A549 (cell line): ENCODE results near the gene DNM3. TPM values are rescaled to one million over a fixed set of nuclear protein-coding genes. Genes with fewer than 3 reads are reported as not detected.

Source experiments
- ATAC-seq, 2 experiments: fragments of 200-7000 bp in 1 of 2; fragments of >200 bp in 1 of 2; cut with Nextera tagmentation in 1 of 2; cut with Tn5 transposase in 1 of 2; 3 replicates each; pipeline versions ENCODE4 v1.8.0 to v1.9.1; 2018 to 2020; ENCODE audit warnings: mild to moderate bottlenecking in 1 of 2, moderate library complexity in 1 of 2
- CTCF ChIA-PET: fragments of 300-600 bp; sonication (Branson Sonifier 250); formaldehyde crosslinking; extraction: SDS; loops from one replicate; lab custom pipeline; 2021; ENCODE audit warnings: antibody characterized with exemption, inconsistent platforms; lab: Yijun Ruan, JAX
- POLR2A ChIA-PET: fragments of 350-600 bp; formaldehyde crosslinking; extraction: SDS; loops from one replicate; lab custom pipeline; 2021; ENCODE audit warnings: antibody characterized with exemption, inconsistent platforms; lab: Yijun Ruan, JAX
- DNase-seq, 2 experiments: peaks; one replicate each; pipeline versions ENCODE4 v3.0.0 to v3.0.0-alpha.2; 2011 to 2016; ENCODE audit warnings: low read depth in 1 of 2, low spot score in 1 of 2
- FAIRE-seq: peaks from 2 replicates; lab custom pipeline; 2011; peaks lifted over from hg19 to GRCh38; lab: Jason Lieb, UNC
- H3K27ac ChIP-seq, 2 experiments: fragments of >200 bp; sonication (Bioruptor Twin); formaldehyde crosslinking; 3 replicates each; pipeline ENCODE4 v1.5.1; 2016 to 2017
- H3K4me1 ChIP-seq: fragments of >200 bp; sonication (Bioruptor Twin); formaldehyde crosslinking; 3 replicates; pipeline ENCODE4 v1.6.1; 2016
- H3K4me2 ChIP-seq: fragments of >200 bp; sonication (Bioruptor Twin); formaldehyde crosslinking; 3 replicates; pipeline ENCODE4 v1.6.1; 2016
- H3K4me3 ChIP-seq: fragments of >200 bp; sonication (Bioruptor Twin); formaldehyde crosslinking; 3 replicates; pipeline ENCODE4 v1.5.1; 2016
- H3K9me3 ChIP-seq: fragments of >200 bp; sonication (Bioruptor Twin); formaldehyde crosslinking; 3 replicates; pipeline ENCODE4 v1.6.1; 2016
- CHD2 ChIP-seq: fragments of 150-350 bp; IDR thresholded peaks from 2 replicates; pipeline ENCODE4 v1.6.1; 2014; ENCODE audit warnings: low read length; ENCODE audit not compliant: partially characterized antibody
- EHF ChIP-seq: fragments of 250-450 bp; sonication (Bioruptor Pico); IDR thresholded peaks from 2 replicates; pipeline ENCODE4 v1.5.0; 2020; ENCODE audit warnings: mild to moderate bottlenecking
- EHMT2 ChIP-seq: fragments of 200-600 bp; sonication (generic); IDR thresholded peaks from 2 replicates; pipeline ENCODE4 v1.6.1; 2016; ENCODE audit warnings: antibody characterized with exemption, low read depth, mild to moderate bottlenecking, moderate library complexity
- ESRRA ChIP-seq: fragments of 150-350 bp; IDR thresholded peaks from 2 replicates; pipeline ENCODE4 v1.6.1; 2014; ENCODE audit warnings: mild to moderate bottlenecking, low read length, borderline replicate concordance
- FOSB ChIP-seq: fragments of 250-450 bp; sonication (Bioruptor Pico); IDR thresholded peaks from 2 replicates; pipeline ENCODE4 v1.5.0; 2020; ENCODE audit warnings: mild to moderate bottlenecking, moderate library complexity
- FOSL2 ChIP-seq, 2 experiments: fragments of 450-650 bp in 1 of 2; fragments of >200 bp in 1 of 2; sonication (Bioruptor Twin) in 1 of 2; formaldehyde crosslinking; IDR thresholded peaks; 2 replicates each; pipeline versions ENCODE4 v1.5.0 to v1.6.1; 2016 to 2020; ENCODE audit warnings: mild to moderate bottlenecking in 1 of 2, moderate library complexity in 1 of 2
- HES2 ChIP-seq: fragments of >200 bp; sonication (Bioruptor Twin); formaldehyde crosslinking; IDR thresholded peaks from 2 replicates; pipeline ENCODE4 v1.6.1; 2016
- HEYL ChIP-seq: fragments of 250-450 bp; sonication (Bioruptor Pico); IDR thresholded peaks from 2 replicates; pipeline ENCODE4 v1.8.0; 2021; ENCODE audit warnings: mild to moderate bottlenecking, moderate library complexity
- HOXA7 ChIP-seq: fragments of 250-450 bp; sonication (Bioruptor Pico); IDR thresholded peaks from 2 replicates; pipeline ENCODE4 v1.5.0; 2020; ENCODE audit warnings: mild to moderate bottlenecking, moderate library complexity
- KDM1A ChIP-seq: fragments of 200-600 bp; sonication (generic); IDR thresholded peaks from 2 replicates; pipeline ENCODE4 v1.6.1; 2016; ENCODE audit warnings: low read depth, mild to moderate bottlenecking
- NPAS2 ChIP-seq: fragments of 250-450 bp; sonication (Bioruptor Pico); IDR thresholded peaks from 2 replicates; pipeline ENCODE4 v1.8.0; 2022; ENCODE audit warnings: mild to moderate bottlenecking, moderate library complexity, borderline replicate concordance
- POLR2A ChIP-seq: IDR thresholded peaks from 2 replicates; pipeline ENCODE4 v1.6.1; 2012; ENCODE audit warnings: mild to moderate bottlenecking, low read length
- POLR2AphosphoS2 ChIP-seq: conservative IDR thresholded peaks from 2 replicates; pipeline ENCODE4 v1.6.1; 2012; ENCODE audit warnings: low read length, improper control_type of control experiment, inconsistent platforms
- RAD21 ChIP-seq, 2 experiments: fragments of >200 bp in 1 of 2; sonication (Bioruptor Twin) in 1 of 2; formaldehyde crosslinking in 1 of 2; IDR thresholded peaks in 1 of 2; conservative IDR thresholded peaks in 1 of 2; 2 replicates in 1 of 2; 3 replicates in 1 of 2; pipeline ENCODE4 v1.6.1; 2012 to 2018; ENCODE audit warnings: inconsistent platforms in 1 of 2
- RARB ChIP-seq: fragments of 250-450 bp; sonication (Bioruptor Pico); IDR thresholded peaks from 2 replicates; pipeline ENCODE4 v1.8.0; 2021; ENCODE audit warnings: mild to moderate bottlenecking, moderate library complexity
- SMC3 ChIP-seq: fragments of >200 bp; sonication (Bioruptor Twin); formaldehyde crosslinking; IDR thresholded peaks from 3 replicates; pipeline ENCODE4 v1.6.1; 2018; ENCODE audit warnings: inconsistent platforms
- WGBS: methylation state at CpG from one replicate; pipeline ENCODE4 v1.1.6; 2017; ENCODE audit errors: missing lambda C conversion rate; 5-methylcytosine and 5-hydroxymethylcytosine counted together
- polyA plus RNA-seq, 4 experiments: library from polyadenylated mRNA; depleted of rRNA in 3 of 4; stranded (reverse); fragments of >200 nt; fragmentation: RNase III in 1 of 4; extraction: RNeasy Plus Mini Kit Qiagen cat#74134 plus additional on column Dnase treatment in 1 of 4; gene quantifications; 2 replicates in 3 of 4; 3 replicates in 1 of 4; pipeline ENCODE4 v1.2.3, GENCODE V29; 2011 to 2017
- TF ChIP-seq, protein P1 (sequence below): fragments of 450-650 bp; IDR thresholded peaks from 2 replicates; pipeline ENCODE4 v1.6.1; 2014; ENCODE audit warnings: antibody characterized with exemption
- TF ChIP-seq, protein P2 (sequence below): fragments of 250-450 bp; sonication (Bioruptor Pico); IDR thresholded peaks from 2 replicates; pipeline ENCODE4 v1.5.0; 2020; ENCODE audit warnings: low read depth, mild to moderate bottlenecking, moderate library complexity
- TF ChIP-seq, protein P3 (sequence below): fragments of 200-600 bp; sonication (generic); IDR thresholded peaks from 2 replicates; pipeline ENCODE4 v1.6.1; 2016; ENCODE audit warnings: antibody characterized with exemption, mild to moderate bottlenecking, moderate library complexity
- TF ChIP-seq, protein P4 (sequence below): fragments of >200 bp; sonication (Bioruptor Twin); formaldehyde crosslinking; IDR thresholded peaks from 3 replicates; pipeline ENCODE4 v1.5.1; 2016

Gene DNM3
- polyA plus RNA-seq, 2 of the 4 experiments (the other 2 are of a cell fraction): 0.57 to 1.5 TPM

DNA sequence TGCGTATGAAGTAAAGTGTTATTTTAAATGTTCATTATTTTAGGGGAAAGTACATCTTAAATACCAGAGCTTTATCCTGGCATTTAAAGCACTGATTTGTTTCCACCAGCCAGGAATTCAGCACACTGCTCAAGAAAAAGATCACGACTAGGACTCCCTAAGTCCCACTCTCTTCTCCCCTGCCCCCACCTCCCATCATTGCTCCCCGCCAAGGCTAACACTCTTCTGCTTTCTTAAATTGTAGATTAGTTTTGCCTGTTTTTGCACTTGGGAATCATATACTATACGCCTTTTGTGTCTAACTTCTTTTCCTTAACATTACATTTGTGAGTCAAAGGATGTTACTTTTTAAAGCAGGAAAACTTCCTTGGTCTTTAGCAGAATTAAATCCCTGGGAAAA is 541.7 kb downstream of the DNM3 start:
- no peak for FAIRE-seq
- WGBS: 88% methylated on average over 4 of the region's 4 CpGs
- no peak overlapping the region for H3K4me2 ChIP-seq
- no peak overlapping the region for H3K4me3 ChIP-seq
- H3K9me3 ChIP-seq: no peaks in the 10 kb centered on the region
- no peak overlapping the region for H3K27ac ChIP-seq
- ATAC-seq: no peak
- DNase-seq: no peak
- TF ChIP-seq SMC3: no peak
- TF ChIP-seq, protein P1, sequence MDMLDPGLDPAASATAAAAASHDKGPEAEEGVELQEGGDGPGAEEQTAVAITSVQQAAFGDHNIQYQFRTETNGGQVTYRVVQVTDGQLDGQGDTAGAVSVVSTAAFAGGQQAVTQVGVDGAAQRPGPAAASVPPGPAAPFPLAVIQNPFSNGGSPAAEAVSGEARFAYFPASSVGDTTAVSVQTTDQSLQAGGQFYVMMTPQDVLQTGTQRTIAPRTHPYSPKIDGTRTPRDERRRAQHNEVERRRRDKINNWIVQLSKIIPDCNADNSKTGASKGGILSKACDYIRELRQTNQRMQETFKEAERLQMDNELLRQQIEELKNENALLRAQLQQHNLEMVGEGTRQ: no peak
- no peak for TF ChIP-seq RARB (CRISPR knock-in tag)
- TF ChIP-seq FOSB (CRISPR knock-in tag): no peak
- TF ChIP-seq HEYL (CRISPR knock-in tag): no peak
- no peak for TF ChIP-seq CHD2
- no peak for TF ChIP-seq EHF
- TF ChIP-seq HOXA7 (CRISPR knock-in tag): no peak
- TF ChIP-seq, protein P2, sequence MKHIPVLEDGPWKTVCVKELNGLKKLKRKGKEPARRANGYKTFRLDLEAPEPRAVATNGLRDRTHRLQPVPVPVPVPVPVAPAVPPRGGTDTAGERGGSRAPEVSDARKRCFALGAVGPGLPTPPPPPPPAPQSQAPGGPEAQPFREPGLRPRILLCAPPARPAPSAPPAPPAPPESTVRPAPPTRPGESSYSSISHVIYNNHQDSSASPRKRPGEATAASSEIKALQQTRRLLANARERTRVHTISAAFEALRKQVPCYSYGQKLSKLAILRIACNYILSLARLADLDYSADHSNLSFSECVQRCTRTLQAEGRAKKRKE (CRISPR knock-in tag): no peak
- TF ChIP-seq POLR2A: no peak
- TF ChIP-seq, protein P3, sequence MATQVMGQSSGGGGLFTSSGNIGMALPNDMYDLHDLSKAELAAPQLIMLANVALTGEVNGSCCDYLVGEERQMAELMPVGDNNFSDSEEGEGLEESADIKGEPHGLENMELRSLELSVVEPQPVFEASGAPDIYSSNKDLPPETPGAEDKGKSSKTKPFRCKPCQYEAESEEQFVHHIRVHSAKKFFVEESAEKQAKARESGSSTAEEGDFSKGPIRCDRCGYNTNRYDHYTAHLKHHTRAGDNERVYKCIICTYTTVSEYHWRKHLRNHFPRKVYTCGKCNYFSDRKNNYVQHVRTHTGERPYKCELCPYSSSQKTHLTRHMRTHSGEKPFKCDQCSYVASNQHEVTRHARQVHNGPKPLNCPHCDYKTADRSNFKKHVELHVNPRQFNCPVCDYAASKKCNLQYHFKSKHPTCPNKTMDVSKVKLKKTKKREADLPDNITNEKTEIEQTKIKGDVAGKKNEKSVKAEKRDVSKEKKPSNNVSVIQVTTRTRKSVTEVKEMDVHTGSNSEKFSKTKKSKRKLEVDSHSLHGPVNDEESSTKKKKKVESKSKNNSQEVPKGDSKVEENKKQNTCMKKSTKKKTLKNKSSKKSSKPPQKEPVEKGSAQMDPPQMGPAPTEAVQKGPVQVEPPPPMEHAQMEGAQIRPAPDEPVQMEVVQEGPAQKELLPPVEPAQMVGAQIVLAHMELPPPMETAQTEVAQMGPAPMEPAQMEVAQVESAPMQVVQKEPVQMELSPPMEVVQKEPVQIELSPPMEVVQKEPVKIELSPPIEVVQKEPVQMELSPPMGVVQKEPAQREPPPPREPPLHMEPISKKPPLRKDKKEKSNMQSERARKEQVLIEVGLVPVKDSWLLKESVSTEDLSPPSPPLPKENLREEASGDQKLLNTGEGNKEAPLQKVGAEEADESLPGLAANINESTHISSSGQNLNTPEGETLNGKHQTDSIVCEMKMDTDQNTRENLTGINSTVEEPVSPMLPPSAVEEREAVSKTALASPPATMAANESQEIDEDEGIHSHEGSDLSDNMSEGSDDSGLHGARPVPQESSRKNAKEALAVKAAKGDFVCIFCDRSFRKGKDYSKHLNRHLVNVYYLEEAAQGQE: no peak
- no peak for TF ChIP-seq RAD21 (conservative IDR thresholded peaks at IDR 0.05 in 1 of 2, IDR thresholded peaks at IDR 0.05 in 1 of 2)
- TF ChIP-seq, protein P4, sequence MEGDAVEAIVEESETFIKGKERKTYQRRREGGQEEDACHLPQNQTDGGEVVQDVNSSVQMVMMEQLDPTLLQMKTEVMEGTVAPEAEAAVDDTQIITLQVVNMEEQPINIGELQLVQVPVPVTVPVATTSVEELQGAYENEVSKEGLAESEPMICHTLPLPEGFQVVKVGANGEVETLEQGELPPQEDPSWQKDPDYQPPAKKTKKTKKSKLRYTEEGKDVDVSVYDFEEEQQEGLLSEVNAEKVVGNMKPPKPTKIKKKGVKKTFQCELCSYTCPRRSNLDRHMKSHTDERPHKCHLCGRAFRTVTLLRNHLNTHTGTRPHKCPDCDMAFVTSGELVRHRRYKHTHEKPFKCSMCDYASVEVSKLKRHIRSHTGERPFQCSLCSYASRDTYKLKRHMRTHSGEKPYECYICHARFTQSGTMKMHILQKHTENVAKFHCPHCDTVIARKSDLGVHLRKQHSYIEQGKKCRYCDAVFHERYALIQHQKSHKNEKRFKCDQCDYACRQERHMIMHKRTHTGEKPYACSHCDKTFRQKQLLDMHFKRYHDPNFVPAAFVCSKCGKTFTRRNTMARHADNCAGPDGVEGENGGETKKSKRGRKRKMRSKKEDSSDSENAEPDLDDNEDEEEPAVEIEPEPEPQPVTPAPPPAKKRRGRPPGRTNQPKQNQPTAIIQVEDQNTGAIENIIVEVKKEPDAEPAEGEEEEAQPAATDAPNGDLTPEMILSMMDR: no peak
- no peak for TF ChIP-seq EHMT2
- TF ChIP-seq FOSL2 (IDR thresholded peaks at IDR 0.05): no peak
- TF ChIP-seq FOSL2 (CRISPR knock-in tag; IDR thresholded peaks at IDR 0.05): no peak
- TF ChIP-seq ESRRA: no peak
- TF ChIP-seq POLR2AphosphoS2: no peak
- TF ChIP-seq HES2: no peak
- TF ChIP-seq NPAS2 (CRISPR knock-in tag): no peak
- no peak for TF ChIP-seq KDM1A
- TF ChIP-seq, all 56 proteins: peak for 0
- CTCF ChIA-PET: no interaction called here
- 0 out of 3 replicates have a peak, but pooled peaks cover 3% of the 10 kb centered on the region for H3K4me1 ChIP-seq
- POLR2A ChIA-PET: interaction anchor here (1.4 kb wide), 1 partner anchor 24 kb away, joined by 3 read pairs; no protein-coding TSS in a partner anchor
